ENCODE data around the gene ANK3.

DNA sequence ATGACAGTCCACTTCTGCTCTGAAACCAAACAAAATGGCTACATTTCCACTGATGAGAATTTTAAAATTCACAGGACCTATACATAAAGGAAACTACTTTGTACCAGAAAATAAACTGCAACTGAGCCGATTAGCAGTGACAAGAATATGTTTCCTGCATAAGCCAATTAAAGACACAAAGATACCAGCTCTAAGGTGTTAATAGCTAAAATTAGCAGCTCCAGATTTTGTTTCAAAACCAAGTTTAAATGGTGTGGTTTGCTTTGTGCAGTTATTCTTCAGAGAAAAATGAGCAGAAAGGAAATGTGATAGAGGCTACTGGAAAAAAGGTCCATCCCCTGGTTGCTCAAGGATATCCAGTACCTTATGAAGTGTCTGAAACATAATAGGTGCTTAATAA lies 123.2 kb downstream of the ANK3 start:
- TF ChIP-seq, protein P1, sequence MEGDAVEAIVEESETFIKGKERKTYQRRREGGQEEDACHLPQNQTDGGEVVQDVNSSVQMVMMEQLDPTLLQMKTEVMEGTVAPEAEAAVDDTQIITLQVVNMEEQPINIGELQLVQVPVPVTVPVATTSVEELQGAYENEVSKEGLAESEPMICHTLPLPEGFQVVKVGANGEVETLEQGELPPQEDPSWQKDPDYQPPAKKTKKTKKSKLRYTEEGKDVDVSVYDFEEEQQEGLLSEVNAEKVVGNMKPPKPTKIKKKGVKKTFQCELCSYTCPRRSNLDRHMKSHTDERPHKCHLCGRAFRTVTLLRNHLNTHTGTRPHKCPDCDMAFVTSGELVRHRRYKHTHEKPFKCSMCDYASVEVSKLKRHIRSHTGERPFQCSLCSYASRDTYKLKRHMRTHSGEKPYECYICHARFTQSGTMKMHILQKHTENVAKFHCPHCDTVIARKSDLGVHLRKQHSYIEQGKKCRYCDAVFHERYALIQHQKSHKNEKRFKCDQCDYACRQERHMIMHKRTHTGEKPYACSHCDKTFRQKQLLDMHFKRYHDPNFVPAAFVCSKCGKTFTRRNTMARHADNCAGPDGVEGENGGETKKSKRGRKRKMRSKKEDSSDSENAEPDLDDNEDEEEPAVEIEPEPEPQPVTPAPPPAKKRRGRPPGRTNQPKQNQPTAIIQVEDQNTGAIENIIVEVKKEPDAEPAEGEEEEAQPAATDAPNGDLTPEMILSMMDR (IDR thresholded peaks at IDR 0.05), result no peak
- no peak for TF ChIP-seq POLR2A (IDR thresholded peaks at IDR 0.05)

All from sigmoid colon (tissue), 3 donors.